Cardiac ventricle fibroblast (primary cell): Measurements from ENCODE around the gene ADCY1. TPM values are rescaled to one million over a fixed set of nuclear protein-coding genes. Genes with fewer than 3 reads are reported as not detected.

Source experiments
- total RNA-seq: library from RNA; depleted of rRNA; stranded (reverse); fragments of >200 nt; gene quantifications from 2 replicates; pipeline ENCODE4 v1.2.3, GENCODE V29; 2015

Gene ADCY1
- 0.69 and 0.83 TPM in 2 replicates for total RNA-seq

GRCh38 chr7:45573661-45574415 lies at the start of gene ADCY1:
Gene ADCY1 (plus strand): TSS chr7:45574368. CDS start chr7:45574544, 176 bp downstream.

